T-helper 17 cell (primary cell): Measurements from ENCODE around the gene SDHC. TPM values are rescaled to one million over a fixed set of nuclear protein-coding genes. Genes with fewer than 3 reads are reported as not detected.

Experiments used
- ATAC-seq: fragments of 150-1000 bp; cut with Tn5 transposase; 2 replicates; pipeline ENCODE4 v1.10.0; 2021; ENCODE audit warnings: mild to moderate bottlenecking, moderate library complexity
- DNase-seq, 3 donors: peaks; one replicate each; pipeline versions ENCODE4 v3.0.0 to v3.0.0-alpha.2; 2020 to 2021
- H3K9me3 ChIP-seq: one replicate; pipeline ENCODE4 v1.7.0; 2013; ENCODE audit warnings: low read length, mild to moderate bottlenecking; ENCODE audit not compliant: control insufficient read depth, poor library complexity, severe bottlenecking
- H3K27ac Mint-ChIP-seq: one replicate; pipeline ENCODE4 v1.8.0; 2022; ENCODE audit warnings: mild to moderate bottlenecking, moderate library complexity, mixed read lengths
- H3K27me3 Mint-ChIP-seq: one replicate; pipeline ENCODE4 v1.8.0; 2022; ENCODE audit warnings: mixed read lengths
- H3K36me3 Mint-ChIP-seq: one replicate; pipeline ENCODE4 v1.8.0; 2022; ENCODE audit warnings: low read depth, mixed read lengths
- H3K4me1 Mint-ChIP-seq: one replicate; pipeline ENCODE4 v1.8.0; 2022; ENCODE audit warnings: mild to moderate bottlenecking, mixed read lengths
- H3K4me3 Mint-ChIP-seq: one replicate; pipeline ENCODE4 v1.8.0; 2022; ENCODE audit warnings: mild to moderate bottlenecking, moderate library complexity, mixed read lengths
- total RNA-seq, 4 donors: library from RNA in 2 of 4; stranded (reverse) in 2 of 4; gene quantifications; one replicate each; pipeline ENCODE4 v1.2.3 and lab custom pipeline; 2022 to 2026

SDHC gene
- 10 to 100 TPM; 64.4 to 76.8 TPM for total RNA-seq
- total RNA-seq (lab: John Stamatoyannopoulos, UW), result 12.3 to 19.1 reads per million in 2 donors

- Mint-ChIP-seq H3K36me3 (no peaks in the 10 kb centered on the region), H3K27ac (peak within 1 kb of the TSS; percentile 97), H3K27me3 (no peaks in the 10 kb centered on the region), H3K4me3 (peak within 1 kb of the TSS; percentile 96), H3K4me1 (peaks cover 23% of the 10 kb centered on the region)
- no peaks in the 10 kb centered on the region for H3K9me3 ChIP-seq
- ATAC-seq, result peak; percentile 99
- DNase-seq, result peak; percentile 86 to 88 (median 88)
These were observed at the start of gene SDHC for GRCh38 chr1:161314201-161314981. Gene SDHC, plus strand, starts transcription at chr1:161314381. Its CDS starts 25 bp downstream, at chr1:161314406.

- H3K36me3 Mint-ChIP-seq, result peaks cover 2% of the 10 kb centered on the region
- ATAC-seq (no peak), DNase-seq (no peak)
- peaks cover 46% of the 10 kb centered on the region for H3K27me3 Mint-ChIP-seq
- H3K27ac Mint-ChIP-seq, result no peak overlapping the region
- H3K9me3 ChIP-seq, result no peaks in the 10 kb centered on the region
- peaks cover 9% of the 10 kb centered on the region for H3K4me1 Mint-ChIP-seq
- H3K4me3 Mint-ChIP-seq, result no peak overlapping the region
These were observed 48.9 kb upstream of the SDHC start for GRCh38 chr1:161265305-161265704.

GRCh38 chr1:161266202-161266601 is 48.0 kb upstream of the SDHC start:
- no peaks in the 10 kb centered on the region for H3K9me3 ChIP-seq
- peaks cover 7% of the 10 kb centered on the region for H3K4me1 Mint-ChIP-seq
- ATAC-seq (no peak), DNase-seq (no peak)
- peaks cover 37% of the 10 kb centered on the region for H3K27me3 Mint-ChIP-seq
- H3K4me3 Mint-ChIP-seq, result no peak overlapping the region
- no peak overlapping the region for H3K27ac Mint-ChIP-seq
- H3K36me3 Mint-ChIP-seq, result no peaks in the 10 kb centered on the region

GRCh38 chr1:161266836-161267235 is 47.3 kb upstream of the SDHC start:
- no peak overlapping the region for H3K27ac Mint-ChIP-seq
- H3K4me1 Mint-ChIP-seq, result peaks cover 6% of the 10 kb centered on the region
- H3K4me3 Mint-ChIP-seq, result no peak overlapping the region
- no peaks in the 10 kb centered on the region for H3K36me3 Mint-ChIP-seq
- ATAC-seq, result no peak
- no peak for DNase-seq
- H3K27me3 Mint-ChIP-seq, result peaks cover 36% of the 10 kb centered on the region
- no peaks in the 10 kb centered on the region for H3K9me3 ChIP-seq

- Mint-ChIP-seq H3K4me3 (no peak overlapping the region), H3K27ac (no peak overlapping the region), H3K36me3 (no peaks in the 10 kb centered on the region), H3K27me3 (peaks cover 34% of the 10 kb centered on the region), H3K4me1 (peaks cover 4% of the 10 kb centered on the region)
- ATAC-seq (no peak), DNase-seq (no peak)
- no peaks in the 10 kb centered on the region for H3K9me3 ChIP-seq
These were observed 46.9 kb upstream of the SDHC start for GRCh38 chr1:161267321-161267720.

GRCh38 chr1:161273402-161273801 is 40.8 kb upstream of the SDHC start:
- DNase-seq (no peak), ATAC-seq (no peak)
- Mint-ChIP-seq H3K4me3 (no peak overlapping the region), H3K4me1 (peaks cover 2% of the 10 kb centered on the region), H3K27ac (no peak overlapping the region), H3K27me3 (peaks cover 45% of the 10 kb centered on the region), H3K36me3 (peaks cover 2% of the 10 kb centered on the region)
- no peaks in the 10 kb centered on the region for H3K9me3 ChIP-seq

- peaks cover 2% of the 10 kb centered on the region for H3K4me1 Mint-ChIP-seq
- H3K9me3 ChIP-seq, result no peaks in the 10 kb centered on the region
- H3K27me3 Mint-ChIP-seq, result peaks cover 53% of the 10 kb centered on the region
- ATAC-seq (no peak), DNase-seq (no peak)
- no peak overlapping the region for H3K4me3 Mint-ChIP-seq
- H3K36me3 Mint-ChIP-seq, result peaks cover 2% of the 10 kb centered on the region
- H3K27ac Mint-ChIP-seq, result no peak overlapping the region
These were observed 39.3 kb upstream of the SDHC start for GRCh38 chr1:161274874-161275273.

- H3K4me3 Mint-ChIP-seq, result no peak overlapping the region
- no peak for DNase-seq
- no peak for ATAC-seq
- no peaks in the 10 kb centered on the region for H3K9me3 ChIP-seq
- H3K36me3 Mint-ChIP-seq, result peaks cover 15% of the 10 kb centered on the region
- H3K4me1 Mint-ChIP-seq, result peaks cover 12% of the 10 kb centered on the region
- H3K27ac Mint-ChIP-seq, result peak overlapping the region; percentile 32
- peaks cover 34% of the 10 kb centered on the region for H3K27me3 Mint-ChIP-seq
These were observed 31.2 kb upstream of the SDHC start for GRCh38 chr1:161282991-161283390.

GRCh38 chr1:161285113-161285512 is 29.1 kb upstream of the SDHC start:
- no peak for DNase-seq
- H3K36me3 Mint-ChIP-seq, result peaks cover 15% of the 10 kb centered on the region
- peaks cover 10% of the 10 kb centered on the region for H3K4me1 Mint-ChIP-seq
- H3K9me3 ChIP-seq, result no peaks in the 10 kb centered on the region
- no peak overlapping the region for H3K4me3 Mint-ChIP-seq
- H3K27ac Mint-ChIP-seq, result no peak overlapping the region
- H3K27me3 Mint-ChIP-seq, result peaks cover 20% of the 10 kb centered on the region
- no peak for ATAC-seq

GRCh38 chr1:161285521-161285920 is 28.7 kb upstream of the SDHC start:
- peaks cover 6% of the 10 kb centered on the region for H3K4me1 Mint-ChIP-seq
- ATAC-seq (no peak), DNase-seq (no peak)
- H3K4me3 Mint-ChIP-seq, result no peak overlapping the region
- peaks cover 16% of the 10 kb centered on the region for H3K27me3 Mint-ChIP-seq
- peaks cover 10% of the 10 kb centered on the region for H3K36me3 Mint-ChIP-seq
- no peaks in the 10 kb centered on the region for H3K9me3 ChIP-seq
- no peak overlapping the region for H3K27ac Mint-ChIP-seq

GRCh38 chr1:161287482-161288054 is 26.6 kb upstream of the SDHC start:
- no peak for ATAC-seq
- Mint-ChIP-seq H3K36me3 (peaks cover 13% of the 10 kb centered on the region), H3K4me3 (no peak overlapping the region), H3K4me1 (peaks cover 8% of the 10 kb centered on the region), H3K27me3 (peaks cover 14% of the 10 kb centered on the region), H3K27ac (no peak overlapping the region)
- DNase-seq, result no peak
- H3K9me3 ChIP-seq, result no peaks in the 10 kb centered on the region

GRCh38 chr1:161290779-161291178 is 23.4 kb upstream of the SDHC start:
- no peaks in the 10 kb centered on the region for H3K9me3 ChIP-seq
- peaks cover 7% of the 10 kb centered on the region for H3K27me3 Mint-ChIP-seq
- no peak overlapping the region for H3K4me3 Mint-ChIP-seq
- H3K4me1 Mint-ChIP-seq, result peaks cover 3% of the 10 kb centered on the region
- ATAC-seq (no peak), DNase-seq (no peak)
- peaks cover 7% of the 10 kb centered on the region for H3K36me3 Mint-ChIP-seq
- H3K27ac Mint-ChIP-seq, result peak overlapping the region; percentile 83

GRCh38 chr1:161297415-161297814 is 16.8 kb upstream of the SDHC start:
- Mint-ChIP-seq H3K27me3 (no peaks in the 10 kb centered on the region), H3K4me1 (peaks cover 9% of the 10 kb centered on the region), H3K36me3 (peaks cover 2% of the 10 kb centered on the region), H3K4me3 (no peak overlapping the region), H3K27ac (no peak overlapping the region)
- DNase-seq (no peak), ATAC-seq (no peak)
- H3K9me3 ChIP-seq, result no peaks in the 10 kb centered on the region

GRCh38 chr1:161298116-161298515 is 16.1 kb upstream of the SDHC start:
- Mint-ChIP-seq H3K36me3 (peaks cover 2% of the 10 kb centered on the region), H3K27me3 (no peaks in the 10 kb centered on the region), H3K4me3 (peak overlapping the region; percentile 45), H3K4me1 (peaks cover 9% of the 10 kb centered on the region), H3K27ac (no peak overlapping the region)
- no peaks in the 10 kb centered on the region for H3K9me3 ChIP-seq
- ATAC-seq (no peak), DNase-seq (no peak)
